D721Med (cell line): Measurements from ENCODE around the gene RPS15.

ENCODE experiments used
- DNase-seq: peaks from one replicate; pipeline ENCODE4 v3.0.0; 2011; ENCODE audit warnings: low spot score; ENCODE audit not compliant: insufficient read length
- FAIRE-seq: peaks from 2 replicates; lab custom pipeline; 2011; peaks lifted over from hg19 to GRCh38; lab: Jason Lieb, UNC
- TF ChIP-seq, protein P1 (sequence below): IDR thresholded peaks from 2 replicates; pipeline ENCODE4 v1.5.1; 2012; ENCODE audit warnings: mild to moderate bottlenecking, control low read depth; ENCODE audit not compliant: insufficient read depth; ENCODE audit errors: missing control alignments

RPS15 gene

GRCh38 chr19:1399079-1399478, 39.1 kb upstream of the RPS15 start:
- no peak for FAIRE-seq
- TF ChIP-seq, protein P1, sequence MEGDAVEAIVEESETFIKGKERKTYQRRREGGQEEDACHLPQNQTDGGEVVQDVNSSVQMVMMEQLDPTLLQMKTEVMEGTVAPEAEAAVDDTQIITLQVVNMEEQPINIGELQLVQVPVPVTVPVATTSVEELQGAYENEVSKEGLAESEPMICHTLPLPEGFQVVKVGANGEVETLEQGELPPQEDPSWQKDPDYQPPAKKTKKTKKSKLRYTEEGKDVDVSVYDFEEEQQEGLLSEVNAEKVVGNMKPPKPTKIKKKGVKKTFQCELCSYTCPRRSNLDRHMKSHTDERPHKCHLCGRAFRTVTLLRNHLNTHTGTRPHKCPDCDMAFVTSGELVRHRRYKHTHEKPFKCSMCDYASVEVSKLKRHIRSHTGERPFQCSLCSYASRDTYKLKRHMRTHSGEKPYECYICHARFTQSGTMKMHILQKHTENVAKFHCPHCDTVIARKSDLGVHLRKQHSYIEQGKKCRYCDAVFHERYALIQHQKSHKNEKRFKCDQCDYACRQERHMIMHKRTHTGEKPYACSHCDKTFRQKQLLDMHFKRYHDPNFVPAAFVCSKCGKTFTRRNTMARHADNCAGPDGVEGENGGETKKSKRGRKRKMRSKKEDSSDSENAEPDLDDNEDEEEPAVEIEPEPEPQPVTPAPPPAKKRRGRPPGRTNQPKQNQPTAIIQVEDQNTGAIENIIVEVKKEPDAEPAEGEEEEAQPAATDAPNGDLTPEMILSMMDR: no peak
- DNase-seq: no peak

DNA sequence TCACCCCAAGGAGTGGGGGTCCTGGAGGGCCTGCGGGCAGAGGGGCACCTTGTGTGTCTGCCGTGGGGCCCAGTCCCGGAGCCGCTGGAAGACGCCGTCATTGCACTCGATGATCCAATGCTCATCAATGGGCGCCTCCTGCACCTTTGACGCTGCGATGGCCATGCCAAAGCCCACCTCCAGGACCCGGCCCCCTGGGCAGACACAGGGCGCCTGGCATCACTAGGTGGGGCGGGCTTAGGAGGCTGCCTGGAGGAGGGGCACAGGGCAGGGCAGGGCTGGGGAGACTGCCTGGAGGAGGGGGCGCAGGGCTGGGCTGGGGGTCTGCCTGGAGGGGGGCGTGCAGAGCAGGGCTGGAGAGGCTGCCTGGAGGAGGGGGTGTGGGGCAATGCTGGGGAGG, 38.5 kb upstream of the RPS15 start:
- TF ChIP-seq, protein P1: no peak
- FAIRE-seq: no peak
- no peak for DNase-seq

- DNase-seq: no peak
- FAIRE-seq: no peak
- TF ChIP-seq, protein P1: no peak
Observed at GRCh38 chr19:1400281-1401137, 37.7 kb upstream of the RPS15 start.

DNA sequence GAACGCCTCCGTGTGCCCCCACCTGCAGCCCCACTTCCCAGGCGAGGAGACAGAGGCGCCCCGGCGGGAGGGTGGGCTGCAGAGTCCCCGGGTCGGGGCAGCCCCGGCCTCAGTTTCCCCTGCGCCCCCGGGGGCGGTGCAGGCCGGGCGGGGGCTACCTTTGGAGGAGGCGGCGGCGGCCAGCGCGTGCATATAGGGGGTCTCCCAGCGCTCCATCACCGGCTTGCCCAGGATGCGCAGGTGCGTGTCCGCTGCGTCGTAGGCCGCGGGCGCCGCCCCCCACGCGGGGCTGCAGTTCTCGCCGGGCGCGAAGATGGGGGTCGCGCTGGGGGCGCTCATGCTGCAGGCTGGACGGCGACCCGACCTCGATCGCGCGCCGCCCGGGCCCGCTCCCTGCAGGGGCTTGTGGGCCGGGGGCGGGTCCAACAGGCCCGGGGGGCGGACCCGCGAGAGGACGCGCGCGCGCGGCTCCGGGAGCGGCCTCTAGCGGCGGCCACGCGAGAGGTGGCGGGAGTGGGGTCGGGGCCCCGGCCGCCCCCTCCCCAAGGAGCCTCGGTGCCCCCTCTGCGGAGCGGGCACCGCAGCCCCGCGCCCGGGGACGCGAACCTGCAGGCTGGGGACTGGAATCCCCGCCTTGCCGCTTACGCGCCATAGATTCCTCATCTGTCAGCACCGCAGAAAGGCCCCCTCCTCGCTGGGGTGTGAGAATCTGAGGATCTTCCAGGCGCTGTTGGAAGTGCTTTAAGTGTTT, 36.9 kb upstream of the RPS15 start, which contains the start of gene GAMT:
Gene GAMT, minus strand, starts transcription at position 405 of the 751 bp plus-strand sequence. Its CDS starts 66 bp downstream, at position 339.
- TF ChIP-seq, protein P1: peak; percentile 40
- FAIRE-seq: no peak

GRCh38 chr19:1401889-1402217, 36.3 kb upstream of the RPS15 start:
- TF ChIP-seq, protein P1: no peak
- DNase-seq (no peak), FAIRE-seq (no peak)

More for the DNA sequence above, 36.9 kb upstream of the RPS15 start, which contains the start of gene GAMT:
- DNase-seq: peak; percentile 90

GRCh38 chr19:1402411-1403070, 35.7 kb upstream of the RPS15 start:
- TF ChIP-seq, protein P1: no peak
- no peak for FAIRE-seq
- no peak for DNase-seq
